HG03439 (cell line): Measurements from ENCODE around the gene ORAI1.
"Not testable (repeated sequence)": the region's sequence is repeated elsewhere in the genome, so short reads cannot be mapped to it uniquely, and the experiment has no call there.

Source experiments
- ATAC-seq: cut with Tn5 transposase; IDR thresholded peaks from one replicate; pipeline ENCODE4 v1.9.1; 2021; ENCODE audit warnings: mild to moderate bottlenecking, moderate library complexity; ENCODE audit not compliant: unreplicated experiment

The ORAI1 gene

DNA sequence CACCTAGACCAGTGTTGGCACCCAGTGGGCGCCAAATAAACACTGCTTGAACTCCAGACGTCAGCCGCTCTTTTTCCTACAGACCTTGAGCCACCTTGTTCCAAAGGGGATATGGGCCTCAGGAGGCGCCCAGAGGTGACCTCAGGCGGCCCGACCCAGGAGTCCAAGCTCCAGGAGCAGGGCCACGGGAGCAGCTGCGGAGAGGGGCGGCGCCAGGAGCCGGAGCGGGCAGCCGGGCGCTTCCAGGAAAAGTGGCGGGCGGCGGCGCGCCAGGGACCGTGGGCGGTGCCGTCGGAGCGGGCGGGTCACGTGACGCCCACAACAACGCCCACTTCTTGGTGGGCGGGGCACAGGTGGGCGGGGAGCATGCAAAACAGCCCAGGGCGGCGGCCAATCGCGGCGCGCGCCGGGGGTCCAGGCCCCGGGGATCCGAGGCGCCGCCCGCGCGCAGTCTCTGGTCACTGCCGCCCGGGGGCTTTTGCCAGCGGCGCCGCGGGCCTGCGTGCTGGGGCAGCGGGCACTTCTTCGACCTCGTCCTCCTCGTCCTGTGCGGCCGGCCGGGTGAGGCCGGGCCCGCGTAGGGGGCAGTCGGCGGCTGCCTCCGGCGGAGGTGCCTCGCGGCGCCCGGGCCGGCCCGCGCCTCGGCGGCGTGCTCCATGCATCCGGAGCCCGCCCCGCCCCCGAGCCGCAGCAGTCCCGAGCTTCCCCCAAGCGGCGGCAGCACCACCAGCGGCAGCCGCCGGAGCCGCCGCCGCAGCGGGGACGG, at the start of gene ORAI1:
Gene ORAI1, plus strand, starts transcription at position 444 of the 766 bp plus-strand sequence.
- ATAC-seq = peak; percentile 72

- no peak for ATAC-seq
These were observed 49.4 kb upstream of the ORAI1 start for GRCh38 chr12:121576851-121577391.

DNA sequence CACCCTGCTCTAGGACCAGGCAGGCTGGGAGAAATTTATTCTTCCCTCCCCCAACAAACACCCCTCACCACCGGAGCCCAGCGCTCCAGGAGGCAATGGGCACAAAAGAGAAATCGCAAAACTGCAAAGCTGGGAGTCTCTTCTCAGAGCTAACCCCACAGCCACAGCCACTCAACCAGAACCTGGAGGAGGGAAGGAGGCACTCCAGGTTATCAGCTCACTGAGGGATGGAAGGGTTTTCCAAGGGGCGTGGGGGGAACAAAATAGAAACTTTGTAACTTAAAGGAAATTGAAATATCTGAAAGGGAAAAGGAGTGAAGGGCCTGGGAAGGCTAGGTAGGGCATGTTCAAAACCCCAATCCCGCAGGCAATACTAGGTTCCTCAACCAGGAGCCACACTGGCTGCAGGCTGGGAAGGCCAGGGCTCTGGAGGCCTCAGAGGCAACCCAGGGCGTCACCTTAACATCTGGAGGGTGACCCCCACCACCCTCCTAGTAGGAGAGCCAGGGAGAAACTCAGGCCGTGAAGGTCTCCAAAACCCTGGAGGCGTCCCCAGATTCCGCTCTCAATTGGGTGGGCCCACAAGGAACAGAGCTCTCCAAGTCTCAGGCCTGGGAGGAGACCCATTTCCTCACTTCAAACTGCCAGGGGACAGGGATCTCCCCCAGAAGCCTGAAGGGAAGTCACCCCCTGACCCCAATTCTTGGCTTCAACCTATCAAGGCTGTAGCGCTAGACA, 48.7 kb upstream of the ORAI1 start:
- no peak for ATAC-seq

DNA sequence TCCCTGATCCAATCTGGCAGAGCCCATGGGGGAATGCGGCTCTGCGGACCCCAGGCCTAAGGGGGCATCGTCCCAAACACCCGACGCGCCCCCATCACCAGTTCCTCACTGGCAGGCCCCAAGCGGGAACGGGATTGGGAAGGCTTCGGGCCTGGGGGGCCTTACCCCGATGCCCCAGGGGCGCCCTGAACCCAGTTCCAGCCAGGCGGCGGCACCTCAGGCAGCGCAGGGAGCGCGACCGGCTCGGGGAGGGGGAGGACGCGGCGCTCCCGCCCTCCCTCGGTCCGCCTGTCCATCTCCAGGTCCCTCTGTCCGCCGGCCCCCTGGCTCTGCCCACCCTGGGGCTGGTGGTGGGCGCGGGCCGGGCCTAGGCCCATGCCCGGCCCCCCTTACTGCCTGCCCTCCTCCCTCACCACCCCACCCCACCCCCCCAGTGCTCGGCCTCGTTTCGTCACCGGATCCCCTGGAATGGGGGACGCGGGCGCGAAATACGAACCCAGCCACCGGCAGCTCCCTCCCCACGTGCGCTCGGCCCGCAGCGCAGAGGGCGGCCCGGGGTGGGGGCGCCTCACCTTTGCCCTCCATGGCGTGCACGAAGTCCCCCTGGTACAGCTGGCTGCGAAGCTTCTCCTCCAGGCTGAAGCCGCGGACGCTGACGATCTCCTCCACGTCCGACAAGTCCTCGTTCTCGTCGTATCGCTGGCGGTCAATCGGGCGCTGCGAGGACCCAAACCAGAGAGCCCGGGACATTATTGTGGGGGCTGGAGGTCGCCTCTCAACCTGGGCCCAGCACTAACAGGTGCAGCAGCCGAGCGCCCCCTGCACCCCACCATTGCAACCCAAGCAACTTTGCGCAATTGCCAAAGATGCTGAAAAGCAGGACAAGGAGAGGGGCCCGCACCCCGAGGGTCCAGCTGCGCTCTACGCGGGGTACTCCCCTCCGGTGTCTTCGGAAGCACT, 47.8 kb upstream of the ORAI1 start:
- no peak for ATAC-seq

GRCh38 chr12:121579190-121579791, 47.0 kb upstream of the ORAI1 start:
- ATAC-seq = no peak

DNA sequence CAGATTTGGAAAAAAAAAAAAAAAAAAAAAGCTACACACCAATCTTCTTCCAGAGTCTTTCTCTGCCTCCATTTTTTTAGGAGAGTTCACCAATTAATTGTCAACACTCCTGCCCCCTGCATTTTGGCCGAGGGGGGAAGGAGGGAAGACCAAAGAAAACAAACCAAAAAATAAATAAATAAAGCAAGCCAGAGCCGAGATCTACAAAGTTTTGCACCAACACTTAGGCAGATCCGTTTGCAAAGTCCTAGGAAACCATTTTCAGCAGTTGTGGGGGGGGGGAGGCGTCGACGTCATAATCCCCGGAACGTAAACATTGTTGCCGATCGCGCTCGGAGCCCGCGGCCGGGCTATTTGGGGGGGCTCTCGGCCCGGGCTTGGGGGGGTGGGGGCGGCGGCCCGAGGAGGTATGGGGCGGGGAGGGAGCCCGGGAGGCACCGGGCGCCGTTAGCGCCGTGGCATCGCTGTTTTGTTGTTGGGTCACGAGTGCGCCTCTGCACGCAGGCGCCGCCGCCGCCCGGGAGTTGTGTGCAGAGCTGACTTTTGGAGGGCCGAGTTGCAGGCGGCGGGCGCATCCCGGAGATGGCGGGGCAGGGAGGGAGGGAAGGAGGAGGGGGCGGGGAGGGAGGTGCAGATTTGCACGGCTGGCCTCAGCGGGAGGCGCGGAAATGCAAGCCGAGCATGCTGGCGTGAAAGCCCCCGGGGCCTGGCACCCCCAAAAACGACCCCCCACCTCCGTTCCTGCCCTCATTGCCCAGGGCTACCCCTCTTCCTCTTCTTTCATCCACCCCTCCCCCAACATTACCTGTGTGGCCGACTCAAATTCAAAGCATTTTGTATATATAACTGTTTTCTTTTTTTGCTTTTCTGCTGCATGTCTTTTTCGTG, 46.1 kb upstream of the ORAI1 start:
- ATAC-seq = no peak

GRCh38 chr12:121580959-121581685, 45.2 kb upstream of the ORAI1 start, which contains the start of gene KDM2B:
Gene KDM2B, minus strand, starts transcription at chr12:121581023. Its CDS starts 112 bp downstream, at chr12:121580911.
- ATAC-seq = no peak

DNA sequence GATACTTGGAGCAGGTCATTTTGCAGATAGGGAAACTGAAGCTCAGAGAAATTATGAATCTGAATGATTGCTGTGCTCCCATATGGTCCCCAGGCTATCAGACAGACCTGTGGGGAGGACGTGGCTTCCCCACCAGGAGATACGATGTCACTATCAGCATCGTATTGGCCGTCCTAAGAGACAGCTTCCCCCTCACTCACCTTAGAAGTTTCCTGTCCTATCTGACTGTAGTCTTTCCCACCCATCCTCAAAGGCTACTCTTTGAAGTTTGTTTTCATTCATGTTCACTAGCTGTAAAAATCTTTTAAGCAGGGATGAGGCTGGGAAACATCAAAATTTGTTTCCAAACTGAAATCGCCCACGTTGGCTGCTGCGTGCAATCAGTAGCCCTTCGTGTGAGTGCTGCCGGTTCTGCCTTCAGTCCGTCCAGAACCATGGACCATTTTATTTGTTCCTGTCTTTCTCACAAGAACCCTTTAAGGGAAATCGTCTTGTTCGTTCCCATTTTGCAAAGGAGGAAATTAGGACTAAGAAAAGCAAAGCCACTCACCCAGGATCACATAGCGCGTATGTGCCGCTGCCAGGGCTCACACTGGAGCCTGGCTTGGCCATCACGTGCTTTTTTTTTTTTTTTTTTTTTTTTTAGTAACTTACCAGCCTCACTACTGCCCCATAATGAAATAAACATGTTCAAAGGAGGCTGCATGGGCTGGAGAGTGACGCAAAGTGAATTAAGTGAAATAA, 44.5 kb upstream of the ORAI1 start:
- no peak for ATAC-seq

GRCh38 chr12:121582583-121583333, 43.6 kb upstream of the ORAI1 start:
- ATAC-seq = no peak

DNA sequence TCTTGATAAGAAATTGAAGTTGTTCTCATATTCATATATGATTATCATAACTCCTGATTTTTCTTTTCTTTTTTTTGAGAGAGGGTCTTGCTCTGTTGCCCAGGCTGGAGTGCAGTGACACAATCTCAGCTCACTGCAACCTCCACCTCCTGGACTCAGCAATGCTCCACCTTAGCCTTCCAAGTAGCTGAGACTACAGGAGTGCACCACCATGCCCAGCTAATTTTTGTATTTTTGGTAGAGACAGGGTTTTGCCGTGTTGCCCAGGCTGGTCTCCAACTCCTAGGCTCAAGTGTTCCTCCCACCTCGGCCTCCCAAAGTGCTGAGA, 43.0 kb upstream of the ORAI1 start:
- ATAC-seq = not testable (repeated sequence)

DNA sequence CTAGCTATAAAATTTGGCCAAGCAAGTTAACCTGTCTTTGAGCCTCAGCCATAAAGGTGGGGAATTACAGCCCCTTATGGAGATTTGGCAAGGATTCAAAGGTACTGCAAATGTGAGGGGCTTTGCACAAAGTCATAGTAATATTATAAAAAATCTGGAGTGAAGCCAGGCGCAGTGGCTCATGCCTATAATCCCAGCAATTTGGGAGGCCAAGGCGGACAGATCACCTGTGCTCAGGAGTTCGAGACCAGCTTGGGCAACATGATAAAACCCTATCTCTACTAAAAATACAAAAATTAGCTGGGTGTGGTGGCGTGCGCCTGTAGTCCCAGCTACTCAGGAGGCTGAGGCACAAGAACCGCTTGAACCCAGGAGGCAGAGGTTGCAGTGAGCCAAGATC, 41.4 kb upstream of the ORAI1 start:
- ATAC-seq = not testable (repeated sequence)

GRCh38 chr12:121590476-121591143, 35.7 kb upstream of the ORAI1 start:
- ATAC-seq = peak; percentile 47

GRCh38 chr12:121592320-121592719, 34.0 kb upstream of the ORAI1 start:
- ATAC-seq = no peak

- ATAC-seq = no peak
These were observed 30.8 kb upstream of the ORAI1 start for GRCh38 chr12:121595520-121595919.

- no peak for ATAC-seq
These were observed 29.8 kb upstream of the ORAI1 start for GRCh38 chr12:121596526-121596925.

DNA sequence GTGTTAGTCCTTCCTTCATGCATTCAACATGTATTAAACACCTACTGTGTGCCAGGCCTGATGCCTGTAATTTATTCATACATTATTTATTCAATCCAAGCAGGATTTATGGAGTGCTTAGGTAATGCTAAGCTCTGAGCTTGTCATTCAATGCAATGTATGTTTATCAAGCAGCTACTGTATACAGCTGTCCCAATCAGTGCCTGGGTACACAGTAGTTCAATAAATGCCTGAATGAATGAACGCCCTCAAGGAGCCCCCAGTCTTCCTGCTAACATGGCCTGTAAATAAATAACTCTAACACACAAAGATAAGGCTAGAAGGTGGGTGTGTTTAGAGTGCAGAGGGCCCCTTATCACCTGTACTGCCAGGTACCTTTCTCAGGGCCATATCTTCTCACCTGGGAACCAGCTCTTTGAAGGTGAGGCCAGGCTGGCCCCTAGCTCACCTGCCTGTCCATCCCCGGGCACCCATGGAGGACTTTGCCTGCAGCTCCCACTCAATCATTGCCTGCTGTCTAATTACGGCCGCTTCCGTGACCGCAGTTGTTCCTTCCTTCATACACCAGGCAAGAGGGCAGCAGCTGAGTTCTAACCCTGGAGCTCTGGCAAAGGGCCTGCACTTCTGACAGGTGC, 25.5 kb upstream of the ORAI1 start:
- no peak for ATAC-seq
